Amniotic epithelial cell (primary cell): ENCODE measurements around the gene ALG5.
A peak's percentile ranks its signal among the peaks of the same experiment; 100 is the strongest.

Experiments
- DNase-seq: peaks from one replicate; pipeline ENCODE4 v3.0.0-alpha.2; 2010; ENCODE audit warnings: low read depth

The ALG5 gene

GRCh38 chr13:36915896-36916640, 83.1 kb downstream of the ALG5 start:
- no peak for DNase-seq

- DNase-seq = peak; percentile 40
These were observed 84.0 kb downstream of the ALG5 start for GRCh38 chr13:36915106-36915505.

- DNase-seq = peak; percentile 86
These were observed 84.5 kb downstream of the ALG5 start for GRCh38 chr13:36914648-36915047.

- no peak for DNase-seq
These were observed 85.7 kb downstream of the ALG5 start for GRCh38 chr13:36913463-36913862.

GRCh38 chr13:36912973-36913372, 86.2 kb downstream of the ALG5 start:
- no peak for DNase-seq

- DNase-seq = no peak
These were observed 86.8 kb downstream of the ALG5 start for GRCh38 chr13:36912369-36912768.

- DNase-seq = no peak
These were observed 88.6 kb downstream of the ALG5 start for GRCh38 chr13:36910545-36910944.

GRCh38 chr13:36907821-36908220, 91.3 kb downstream of the ALG5 start:
- no peak for DNase-seq

GRCh38 chr13:36907266-36907665, 91.9 kb downstream of the ALG5 start:
- no peak for DNase-seq

GRCh38 chr13:36905944-36906343, 93.2 kb downstream of the ALG5 start:
- DNase-seq = no peak

GRCh38 chr13:36903925-36904595, 95.1 kb downstream of the ALG5 start:
- no peak for DNase-seq
